Motor neuron (in vitro differentiated cells): Measurements from ENCODE around the gene KANSL1L. TPM values are rescaled to one million over a fixed set of nuclear protein-coding genes. Genes with fewer than 3 reads are reported as not detected.
A peak's percentile ranks its signal among the peaks of the same experiment; 100 is the strongest.

Experiments used
- ATAC-seq, 8 experiments: fragments of 200-7000 bp; cut with Tn5 transposase; replicated peaks in 6 of 8; 2 replicates each; pipeline ENCODE4 v1.8.0; 2021; ENCODE audit warnings: mild to moderate bottlenecking in 8 of 8, moderate library complexity in 8 of 8
- H3K27ac ChIP-seq, 2 donors: fragments of 250-450 bp; sonication (Bioruptor Pico); 2 replicates each; pipeline ENCODE4 v1.9.0; 2021; ENCODE audit warnings: antibody characterized with exemption in 2 of 2, mild to moderate bottlenecking in 2 of 2, moderate library complexity in 1 of 2
- H3K4me1 ChIP-seq, 2 donors: fragments of 250-450 bp; sonication (Bioruptor Pico); replicated peaks in 1 of 2; 2 replicates each; pipeline ENCODE4 v1.6.1; 2021; ENCODE audit warnings: antibody characterized with exemption in 2 of 2, mild to moderate bottlenecking in 2 of 2, moderate library complexity in 1 of 2
- H3K4me3 ChIP-seq, 5 donors: fragments of 250-450 bp; sonication (Bioruptor Pico); 2 replicates each; pipeline ENCODE4 v1.9.0; 2021; ENCODE audit warnings: antibody characterized with exemption in 5 of 5, mild to moderate bottlenecking in 5 of 5, moderate library complexity in 4 of 5
- WGBS, 10 experiments: fragments of 450-650 bp; shearing (Covaris generic); methylation state at CpG; one replicate each; pipeline ENCODE4 v1.0.0; 2022; 5-methylcytosine and 5-hydroxymethylcytosine counted together
- in situ Hi-C, 9 experiments: fragments of 400-800 bp; cut with MboI; loops; one replicate each; pipeline ENCODE4 v1.15.0; 2021; ENCODE audit warnings: low sequenced_read_pairs in 9 of 9, low pct_unique_long_range_greater_than_20kb in 2 of 9; ENCODE audit not compliant: unreplicated experiment in 9 of 9
- total RNA-seq, 8 experiments: library from RNA; unstranded; fragments of 300-600 nt; gene quantifications; 2 replicates each; pipeline versions ENCODE4 v1.2.3 to v1.2.4, GENCODE V29; 2022

Gene KANSL1L
- total RNA-seq, 8 experiments from 2014 or later, result 8.0 to 38.9 (median 16.6) TPM

- H3K27ac ChIP-seq, result no peak overlapping the region
- H3K4me1 ChIP-seq, result no peaks in the 10 kb centered on the region
- H3K4me3 ChIP-seq, result no peak overlapping the region
- no peak for ATAC-seq
- in situ Hi-C loops, result no loop called here
- WGBS, 10 experiments, result 57 to 100% (median 86%) methylated on average over 1 of the region's 2 CpGs; no CpG with 5 or more reads in 5 of the 10 experiments
Measured at GRCh38 chr2:210046851-210047500, 124.2 kb downstream of the KANSL1L start.

- WGBS, 10 experiments, result 95 to 100% (median 100%) methylated on average over 1 to 3 of the region's 3 CpGs; no CpG with 5 or more reads in 1 of the 10 experiments
- Histone ChIP-seq H3K4me1 (no peaks in the 10 kb centered on the region), H3K27ac (no peak overlapping the region), H3K4me3 (no peak overlapping the region)
- no peak for ATAC-seq
- in situ Hi-C loops, result no loop called here
Measured at GRCh38 chr2:210038078-210038477, 133.1 kb downstream of the KANSL1L start.

DNA sequence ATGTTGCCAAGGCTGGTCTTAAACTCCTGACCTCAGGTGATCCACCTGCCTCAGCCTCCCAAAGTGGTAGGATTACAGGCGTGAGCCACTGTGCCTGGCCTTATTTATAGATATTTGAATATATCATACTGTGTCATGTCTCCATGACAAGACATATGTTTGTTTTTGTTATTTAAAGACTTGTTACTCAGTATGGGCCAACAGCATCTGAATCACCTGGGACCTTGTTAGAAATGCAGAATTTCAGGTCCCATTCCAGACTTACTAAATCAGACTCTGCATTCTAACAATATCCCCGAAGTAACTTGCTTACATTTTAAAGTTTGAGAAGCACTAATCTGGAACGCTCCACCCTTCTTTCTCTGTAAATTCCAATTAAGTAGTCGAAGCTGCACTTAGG is 135.5 kb downstream of the KANSL1L start:
- no peak overlapping the region for H3K27ac ChIP-seq
- no peaks in the 10 kb centered on the region for H3K4me1 ChIP-seq
- ATAC-seq, result no peak
- H3K4me3 ChIP-seq, result no peak overlapping the region
- in situ Hi-C loops, result no loop called here
- WGBS, 10 experiments, result 86 to 100% (median 93%) methylated on average over 1 to 4 of the region's 4 CpGs; no CpG with 5 or more reads in 2 of the 10 experiments

- no peaks in the 10 kb centered on the region for H3K4me1 ChIP-seq
- whole genome bisulfite sequencing, 10 experiments, result 65 to 100% (median 83%) methylated on average over 1 to 2 of the region's 2 CpGs; no CpG with 5 or more reads in 1 of the 10 experiments
- ATAC-seq, result no peak
Measured at GRCh38 chr2:210034087-210034683, 137.0 kb downstream of the KANSL1L start.

GRCh38 chr2:210028178-210028577 is 143.0 kb downstream of the KANSL1L start:
- 70 to 100% (median 89%) methylated on average over 1 to 2 of the region's 2 CpGs for WGBS, 10 experiments
- no peak for ATAC-seq
- in situ Hi-C loops, result no loop called here
- H3K4me3 ChIP-seq, result no peak overlapping the region
- H3K27ac ChIP-seq, result no peak overlapping the region
- H3K4me1 ChIP-seq, result no peaks in the 10 kb centered on the region

More at GRCh38 chr2:210034087-210034683, 137.0 kb downstream of the KANSL1L start:
- in situ Hi-C loops, result no loop called here
- Histone ChIP-seq H3K27ac (no peak overlapping the region), H3K4me3 (no peak overlapping the region)

- WGBS, 10 experiments, result 73 to 100% (median 100%) methylated on average over 1 to 2 of the region's 2 CpGs; no CpG with 5 or more reads in 1 of the 10 experiments
- Histone ChIP-seq H3K27ac (no peak overlapping the region), H3K4me3 (no peak overlapping the region), H3K4me1 (no peaks in the 10 kb centered on the region)
- no peak for ATAC-seq
- in situ Hi-C loops, result no loop called here
Measured at GRCh38 chr2:210027608-210028007, 143.6 kb downstream of the KANSL1L start.

DNA sequence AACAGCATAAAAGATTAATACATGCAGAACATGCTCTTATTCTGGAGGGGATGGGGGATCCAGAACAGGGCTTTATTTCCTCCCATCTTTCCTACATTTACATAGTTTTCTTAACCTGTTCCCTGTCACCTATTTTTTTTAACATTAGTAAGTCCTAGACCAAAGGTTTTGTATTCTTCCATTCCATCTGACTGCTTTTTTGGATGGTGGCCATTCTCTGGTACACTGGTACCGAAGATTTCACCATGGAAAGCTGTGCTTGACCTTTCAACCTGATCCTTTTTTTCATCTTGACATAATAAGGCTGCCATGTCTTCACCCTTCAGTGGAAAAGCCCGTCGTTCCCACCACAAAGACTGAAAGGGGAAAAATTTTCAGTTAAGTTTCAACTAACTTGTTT is 148.4 kb downstream of the KANSL1L start:
- in situ Hi-C loops, result no loop called here
- Histone ChIP-seq H3K27ac (no peak overlapping the region), H3K4me3 (no peak overlapping the region), H3K4me1 (no peaks in the 10 kb centered on the region)
- 67 to 100% (median 88%) methylated on average over 2 to 3 of the region's 3 CpGs; no CpG with 5 or more reads in 2 of the 10 experiments for WGBS, 10 experiments
- no peak for ATAC-seq

DNA sequence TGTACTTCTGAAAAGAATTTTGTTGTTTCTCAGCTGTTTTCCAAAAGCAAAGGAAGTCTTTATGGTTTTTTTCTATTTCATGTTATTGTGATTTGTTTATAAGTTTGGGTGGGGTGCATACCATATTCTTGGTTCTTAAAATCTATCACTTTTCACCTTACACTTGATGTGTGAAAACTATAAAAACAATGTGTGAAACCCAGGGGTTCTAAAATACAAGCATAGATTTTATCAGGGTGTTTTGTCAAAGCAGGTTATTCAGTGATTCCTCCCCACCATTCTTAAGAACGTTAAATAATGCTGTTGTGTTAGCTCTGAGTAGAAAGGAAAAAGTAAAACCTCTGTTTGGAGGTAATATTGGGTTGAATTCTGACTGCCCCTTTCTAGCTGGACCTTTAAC is 151.1 kb downstream of the KANSL1L start:
- no peak for ATAC-seq
- in situ Hi-C loops, result no loop called here
- no peak overlapping the region for H3K27ac ChIP-seq
- no peak overlapping the region for H3K4me3 ChIP-seq
- no peaks in the 10 kb centered on the region for H3K4me1 ChIP-seq
- 80 to 100% (median 100%) methylated on average over 1 of the region's 1 CpG; no CpG with 5 or more reads in 2 of the 10 experiments for WGBS, 10 experiments

DNA sequence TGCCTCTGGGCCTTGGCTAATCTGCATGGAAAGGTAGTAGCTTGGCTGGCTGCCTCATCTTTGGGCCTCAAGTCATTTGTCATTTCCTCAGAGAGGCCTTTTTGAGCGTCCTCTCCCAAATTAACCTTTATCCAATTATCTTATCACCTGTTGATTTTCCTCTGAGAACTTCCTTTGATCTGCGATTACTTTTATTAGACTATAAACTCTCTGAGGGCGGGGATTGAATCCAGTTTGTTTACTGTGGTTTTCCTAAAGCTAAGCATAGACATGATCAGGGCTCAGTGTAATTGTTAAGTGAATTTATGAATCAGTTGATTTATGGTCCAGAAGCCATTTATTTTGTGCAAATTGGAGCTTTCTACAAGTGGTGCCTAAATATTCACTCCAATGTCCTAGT is 161.3 kb downstream of the KANSL1L start:
- no peak for ATAC-seq
- peaks cover 0 to 5% of the 10 kb centered on the region in 2 donors for H3K4me1 ChIP-seq
- in situ Hi-C loops, result no loop called here

GRCh38 chr2:210009126-210009525 is 162.1 kb downstream of the KANSL1L start:
- H3K4me3 ChIP-seq, result no peak overlapping the region
- H3K4me1 ChIP-seq, result peaks cover 0 to 8% of the 10 kb centered on the region in 2 donors
- WGBS, 10 experiments, result 63 to 100% (median 78%) methylated on average over 3 to 6 of the region's 6 CpGs
- H3K27ac ChIP-seq, result no peak overlapping the region
- ATAC-seq, result no peak
- in situ Hi-C loops, result no loop called here

More for the DNA sequence above, 161.3 kb downstream of the KANSL1L start:
- WGBS, 10 experiments, result 80 to 100% (median 94%) methylated on average over 1 to 3 of the region's 3 CpGs; no CpG with 5 or more reads in 1 of the 10 experiments
- Histone ChIP-seq H3K27ac (no peak overlapping the region), H3K4me3 (no peak overlapping the region)

- Histone ChIP-seq H3K27ac (no peak overlapping the region), H3K4me1 (peaks cover 7 to 18% of the 10 kb centered on the region in 2 donors), H3K4me3 (no peak overlapping the region)
- peak in 4 of 8 experiments; percentile 40 to 81 (median 47) for ATAC-seq
- in situ Hi-C loops, result no loop called here
- 83 to 100% (median 100%) methylated on average over 1 to 2 of the region's 2 CpGs; no CpG with 5 or more reads in 3 of the 10 experiments for WGBS, 10 experiments
Measured at GRCh38 chr2:210007895-210008294, 163.3 kb downstream of the KANSL1L start.

GRCh38 chr2:210004881-210005280 is 166.3 kb downstream of the KANSL1L start:
- no peak overlapping the region for H3K27ac ChIP-seq
- ATAC-seq, result no peak
- in situ Hi-C loops, result no loop called here
- peaks cover 13 to 25% of the 10 kb centered on the region in 2 donors for H3K4me1 ChIP-seq
- H3K4me3 ChIP-seq, result no peak overlapping the region
- 33 to 91% (median 67%) methylated on average over 1 to 2 of the region's 2 CpGs; no CpG with 5 or more reads in 3 of the 10 experiments for WGBS, 10 experiments

DNA sequence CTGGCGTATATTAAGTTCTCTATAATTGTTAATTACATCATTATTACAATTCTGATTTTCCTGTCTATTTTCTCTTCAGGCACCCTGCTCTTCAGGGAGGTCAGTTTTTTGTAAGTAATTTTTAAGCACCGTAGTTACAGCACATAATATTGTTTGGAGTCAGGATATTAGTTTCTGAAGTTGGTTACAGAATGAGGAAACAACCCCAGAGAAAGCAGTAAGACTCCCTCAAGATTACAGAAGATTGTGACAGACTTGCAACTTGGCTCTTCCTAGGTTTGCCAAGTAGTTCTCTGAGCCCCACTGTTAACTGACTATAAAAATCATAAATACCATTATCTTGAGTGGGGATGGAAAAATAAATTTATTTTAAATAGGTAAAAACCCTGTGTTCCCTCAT is 167.8 kb downstream of the KANSL1L start:
- Histone ChIP-seq H3K27ac (no peak overlapping the region), H3K4me1 (peaks cover 13 to 25% of the 10 kb centered on the region in 2 donors), H3K4me3 (peak overlapping the region; percentile 63 to 91 (median 77))
- no peak for ATAC-seq
- in situ Hi-C loops, result no loop called here
- WGBS, 10 experiments, result 0 to 29% (median 5%) methylated on average over 1 to 2 of the region's 2 CpGs; no CpG with 5 or more reads in 1 of the 10 experiments
